ENCODE measurements around the gene BUD23.
"Not testable (repeated sequence)": the region's sequence is repeated elsewhere in the genome, so short reads cannot be mapped to it uniquely, and the experiment has no call there.

Gene BUD23

DNA sequence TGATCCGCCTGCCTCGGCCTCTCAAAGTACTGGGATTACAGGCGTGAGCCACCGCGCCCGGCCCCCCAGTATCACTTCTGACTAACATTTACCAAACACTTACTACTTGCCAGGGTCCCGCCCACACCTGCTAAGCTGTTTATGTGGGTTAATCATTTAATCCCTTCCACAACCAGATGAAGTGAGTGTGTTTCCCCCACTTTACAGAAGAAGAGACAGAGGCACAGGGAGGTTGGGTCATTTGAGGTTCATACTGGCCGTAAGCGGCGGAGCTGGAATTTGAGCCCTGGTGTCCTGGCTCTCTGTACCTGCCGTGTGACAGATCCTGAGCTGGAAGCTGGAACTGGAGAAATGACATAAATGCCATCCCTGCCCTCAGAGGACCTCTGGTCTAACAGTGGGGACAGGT lies 30.9 kb upstream of the BUD23 start:
- no peak for TF ChIP-seq EZH2 (IDR thresholded peaks at IDR 0.05; ENCODE audit: borderline replicate concordance, low read depth, low read length, severe bottlenecking)
- TF ChIP-seq, protein P1, sequence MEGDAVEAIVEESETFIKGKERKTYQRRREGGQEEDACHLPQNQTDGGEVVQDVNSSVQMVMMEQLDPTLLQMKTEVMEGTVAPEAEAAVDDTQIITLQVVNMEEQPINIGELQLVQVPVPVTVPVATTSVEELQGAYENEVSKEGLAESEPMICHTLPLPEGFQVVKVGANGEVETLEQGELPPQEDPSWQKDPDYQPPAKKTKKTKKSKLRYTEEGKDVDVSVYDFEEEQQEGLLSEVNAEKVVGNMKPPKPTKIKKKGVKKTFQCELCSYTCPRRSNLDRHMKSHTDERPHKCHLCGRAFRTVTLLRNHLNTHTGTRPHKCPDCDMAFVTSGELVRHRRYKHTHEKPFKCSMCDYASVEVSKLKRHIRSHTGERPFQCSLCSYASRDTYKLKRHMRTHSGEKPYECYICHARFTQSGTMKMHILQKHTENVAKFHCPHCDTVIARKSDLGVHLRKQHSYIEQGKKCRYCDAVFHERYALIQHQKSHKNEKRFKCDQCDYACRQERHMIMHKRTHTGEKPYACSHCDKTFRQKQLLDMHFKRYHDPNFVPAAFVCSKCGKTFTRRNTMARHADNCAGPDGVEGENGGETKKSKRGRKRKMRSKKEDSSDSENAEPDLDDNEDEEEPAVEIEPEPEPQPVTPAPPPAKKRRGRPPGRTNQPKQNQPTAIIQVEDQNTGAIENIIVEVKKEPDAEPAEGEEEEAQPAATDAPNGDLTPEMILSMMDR (IDR thresholded peaks at IDR 0.05; ENCODE audit: borderline replicate concordance, extremely low read depth, low read length, poor library complexity, severe bottlenecking), result no peak
- no peak for DNase-seq
- Histone ChIP-seq H3K27ac (ENCODE audit: low read length) (no peak overlapping the region), H3K9me3 (ENCODE audit: insufficient read depth, low read length, severe bottlenecking) (no peaks in the 10 kb centered on the region), H3K4me2 (ENCODE audit: insufficient read depth, low read length) (no peak overlapping the region), H3K4me3 (ENCODE audit: low read depth in 1 of 2, low read length in 2 of 2) (no peak overlapping the region), H3K4me1 (ENCODE audit: insufficient read depth, low read length) (no peaks in the 10 kb centered on the region), H3K27me3 (ENCODE audit: insufficient read depth, low read length, poor library complexity) (no peaks in the 10 kb centered on the region), H2AFZ (ENCODE audit: low read depth, low read length) (no peak overlapping the region), H3K9ac (ENCODE audit: low read depth, low read length) (no peak overlapping the region), H3K36me3 (ENCODE audit: insufficient read depth, low read length) (no peaks in the 10 kb centered on the region), H3K79me2 (ENCODE audit: insufficient read depth, low read length) (no peaks in the 10 kb centered on the region), H4K20me1 (ENCODE audit: insufficient read depth, low read length) (no peaks in the 10 kb centered on the region)
- ATAC-seq (ENCODE audit: insufficient read depth, low read depth), result no peak

DNA sequence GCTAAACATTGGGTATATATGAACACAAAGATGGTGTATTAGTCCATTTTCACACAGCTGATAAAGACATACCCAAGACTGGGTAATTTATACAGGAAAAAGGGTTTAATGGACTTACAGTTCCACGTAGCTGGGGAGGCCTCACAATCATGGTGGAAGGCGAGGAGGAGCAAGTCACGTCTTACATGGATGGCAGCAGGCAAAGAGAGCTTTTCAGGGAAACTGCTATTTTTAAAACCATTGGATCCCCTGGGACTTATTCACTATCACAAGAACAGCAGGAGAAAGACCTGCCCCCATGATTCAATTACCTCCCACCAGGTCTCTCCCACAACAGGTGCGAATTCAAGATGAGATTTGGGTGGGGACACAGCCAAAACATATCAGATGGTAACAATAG lies 28.1 kb upstream of the BUD23 start:
- not testable (repeated sequence) for H3K4me1 ChIP-seq (ENCODE audit: insufficient read depth, low read length); H3K4me2 ChIP-seq (ENCODE audit: insufficient read depth, low read length); H2AFZ ChIP-seq (ENCODE audit: low read depth, low read length); H3K27me3 ChIP-seq (ENCODE audit: insufficient read depth, low read length, poor library complexity); H3K4me3 ChIP-seq (ENCODE audit: low read depth in 1 of 2, low read length in 2 of 2); ATAC-seq (ENCODE audit: insufficient read depth, low read depth); H3K36me3 ChIP-seq (ENCODE audit: insufficient read depth, low read length); H3K27ac ChIP-seq (ENCODE audit: low read length); H3K9me3 ChIP-seq (ENCODE audit: insufficient read depth, low read length, severe bottlenecking); H3K9ac ChIP-seq (ENCODE audit: low read depth, low read length); H4K20me1 ChIP-seq (ENCODE audit: insufficient read depth, low read length); DNase-seq; H3K79me2 ChIP-seq (ENCODE audit: insufficient read depth, low read length)

DNA sequence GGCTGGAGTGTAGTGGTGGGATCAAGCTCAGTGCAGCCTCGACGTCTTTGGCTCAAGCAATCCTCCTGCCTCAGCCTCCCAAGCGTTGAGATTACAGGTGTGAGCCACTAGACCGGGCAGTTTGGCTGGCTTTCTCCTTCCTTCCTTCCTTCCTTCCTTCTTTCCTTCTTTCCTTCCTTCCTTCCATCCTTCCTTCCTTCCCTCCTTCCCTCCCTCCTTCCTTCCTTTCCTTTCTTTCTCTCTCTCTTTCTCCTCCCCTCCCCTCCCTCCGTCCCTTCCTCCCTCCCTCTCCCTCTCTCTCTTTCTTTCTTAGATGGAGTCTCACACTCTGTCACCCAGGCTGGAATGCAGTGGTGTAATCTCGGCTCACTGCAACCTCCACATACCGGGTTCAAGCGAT lies 23.4 kb upstream of the BUD23 start:
- ATAC-seq (ENCODE audit: insufficient read depth, low read depth) (no peak), DNase-seq (no peak)
- H3K27ac ChIP-seq (ENCODE audit: low read length), result no peak overlapping the region
- peaks cover 3% of the 10 kb centered on the region for H3K9me3 ChIP-seq (ENCODE audit: insufficient read depth, low read length, severe bottlenecking)
- no peak for TF ChIP-seq EZH2 (IDR thresholded peaks at IDR 0.05; ENCODE audit: borderline replicate concordance, low read depth, low read length, severe bottlenecking)
- TF ChIP-seq, protein P1 (IDR thresholded peaks at IDR 0.05; ENCODE audit: borderline replicate concordance, extremely low read depth, low read length, poor library complexity, severe bottlenecking), result no peak
- H2AFZ ChIP-seq (ENCODE audit: low read depth, low read length), result no peak overlapping the region
- H3K4me2 ChIP-seq (ENCODE audit: insufficient read depth, low read length), result no peak overlapping the region
- H3K4me1 ChIP-seq (ENCODE audit: insufficient read depth, low read length), result no peaks in the 10 kb centered on the region
- H4K20me1 ChIP-seq (ENCODE audit: insufficient read depth, low read length), result no peaks in the 10 kb centered on the region
- H3K79me2 ChIP-seq (ENCODE audit: insufficient read depth, low read length), result no peaks in the 10 kb centered on the region
- no peaks in the 10 kb centered on the region for H3K36me3 ChIP-seq (ENCODE audit: insufficient read depth, low read length)
- H3K4me3 ChIP-seq (ENCODE audit: low read depth in 1 of 2, low read length in 2 of 2), result no peak overlapping the region
- H3K9ac ChIP-seq (ENCODE audit: low read depth, low read length), result no peak overlapping the region
- H3K27me3 ChIP-seq (ENCODE audit: insufficient read depth, low read length, poor library complexity), result no peaks in the 10 kb centered on the region

DNA sequence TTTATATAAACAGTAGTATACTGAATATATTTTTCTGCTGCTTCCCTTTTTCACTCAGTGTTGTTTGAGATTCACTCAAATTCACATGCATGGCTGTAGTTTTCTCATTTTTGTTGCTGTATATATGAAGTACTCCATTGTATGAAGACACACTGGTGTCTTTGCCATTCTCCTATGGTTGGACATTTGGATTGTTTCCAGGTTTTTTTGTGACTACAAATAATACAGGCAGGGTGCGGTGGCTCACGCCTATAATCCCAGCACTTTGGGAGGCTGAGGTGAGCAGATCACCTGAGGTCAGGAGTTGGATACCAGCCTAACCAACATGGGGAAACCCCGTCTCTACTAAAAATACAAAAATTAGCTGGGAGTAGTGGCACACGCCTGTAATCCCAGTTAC lies 22.8 kb upstream of the BUD23 start:
- H3K9ac ChIP-seq (ENCODE audit: low read depth, low read length); ATAC-seq (ENCODE audit: insufficient read depth, low read depth); H4K20me1 ChIP-seq (ENCODE audit: insufficient read depth, low read length); H2AFZ ChIP-seq (ENCODE audit: low read depth, low read length); H3K4me1 ChIP-seq (ENCODE audit: insufficient read depth, low read length); H3K4me2 ChIP-seq (ENCODE audit: insufficient read depth, low read length); H3K4me3 ChIP-seq (ENCODE audit: low read depth in 1 of 2, low read length in 2 of 2); H3K27ac ChIP-seq (ENCODE audit: low read length); H3K9me3 ChIP-seq (ENCODE audit: insufficient read depth, low read length, severe bottlenecking); H3K27me3 ChIP-seq (ENCODE audit: insufficient read depth, low read length, poor library complexity); H3K79me2 ChIP-seq (ENCODE audit: insufficient read depth, low read length); H3K36me3 ChIP-seq (ENCODE audit: insufficient read depth, low read length); DNase-seq: not testable (repeated sequence)

Measured in DND-41 (cell line).